ENCODE data around the gene PCDHGC5.
A peak's percentile ranks its signal among the peaks of the same experiment; 100 is the strongest.

Gene PCDHGC5

GRCh38 chr5:141521244-141521781 lies 32.4 kb downstream of the PCDHGC5 start:
- Histone ChIP-seq H4K8ac (ENCODE audit: low read depth, low read length) (no peak overlapping the region), H2AFZ (ENCODE audit: insufficient read depth, low read length, poor library complexity) (no peak overlapping the region), H3K79me2 (ENCODE audit: control insufficient read depth, insufficient read depth, low read length, poor library complexity) (peaks cover 6% of the 10 kb centered on the region), H2AK5ac (ENCODE audit: low read length) (no peak overlapping the region), H3K4ac (ENCODE audit: low read depth, low read length) (no peak overlapping the region), H3K14ac (ENCODE audit: low read length) (no peak overlapping the region), H2BK120ac (ENCODE audit: insufficient read depth, low read length, poor library complexity) (peak overlapping the region; percentile 47), H3K4me1 (ENCODE audit: control insufficient read depth in 1 of 2, insufficient read depth in 2 of 2, low read length in 2 of 2) (peaks cover 33 to 52% of the 10 kb centered on the region in 2 experiments), H3K36me3 (ENCODE audit: control insufficient read depth in 1 of 2, insufficient read depth in 2 of 2, low read length in 2 of 2) (peaks cover 12 to 28% of the 10 kb centered on the region in 2 experiments), H3K27me3 (ENCODE audit: insufficient read depth, low read length) (no peaks in the 10 kb centered on the region), H3K23ac (ENCODE audit: low read length) (no peak overlapping the region), H4K91ac (ENCODE audit: low read depth, low read length) (peak overlapping the region; percentile 39), H3K9ac (ENCODE audit: low read length) (no peak overlapping the region), H3K18ac (ENCODE audit: low read length) (no peak overlapping the region), H3K9me3 (ENCODE audit: insufficient read depth, low read depth, low read length) (no peaks in the 10 kb centered on the region), H3K79me1 (ENCODE audit: low read length) (peaks cover 53% of the 10 kb centered on the region), H3K4me3 (ENCODE audit: low read depth, low read length) (no peak overlapping the region), H2BK5ac (ENCODE audit: low read depth, low read length, poor library complexity) (peak overlapping the region; percentile 81), H2BK12ac (ENCODE audit: low read length) (no peak overlapping the region), H4K12ac (ENCODE audit: low read depth, low read length) (no peak overlapping the region), H3K4me2 (ENCODE audit: low read length) (no peak overlapping the region), H3K27ac (ENCODE audit: low read depth, low read length) (peak overlapping the region; percentile 94)
- DNase-seq: peak; percentile 48 to 72
- WGBS (ENCODE audit: extremely low coverage, insufficient coverage, insufficient read length): no CpG with 5 or more reads among the region's 2 CpGs

GRCh38 chr5:141522301-141522700 lies 33.4 kb downstream of the PCDHGC5 start:
- H3K18ac ChIP-seq (ENCODE audit: low read length): no peak overlapping the region
- H3K4me3 ChIP-seq (ENCODE audit: low read depth, low read length): no peak overlapping the region
- no peaks in the 10 kb centered on the region for H3K9me3 ChIP-seq (ENCODE audit: insufficient read depth, low read depth, low read length)
- H3K27me3 ChIP-seq (ENCODE audit: insufficient read depth, low read length): no peaks in the 10 kb centered on the region
- no peak for DNase-seq
- no peak overlapping the region for H3K23ac ChIP-seq (ENCODE audit: low read length)
- peak overlapping the region; percentile 51 for H2BK5ac ChIP-seq (ENCODE audit: low read depth, low read length, poor library complexity)
- H3K14ac ChIP-seq (ENCODE audit: low read length): no peak overlapping the region
- no peak overlapping the region for H3K9ac ChIP-seq (ENCODE audit: low read length)
- H3K4me1 ChIP-seq (ENCODE audit: control insufficient read depth in 1 of 2, insufficient read depth in 2 of 2, low read length in 2 of 2): peaks cover 25 to 42% of the 10 kb centered on the region in 2 experiments
- H3K4me2 ChIP-seq (ENCODE audit: low read length): no peak overlapping the region
- H4K8ac ChIP-seq (ENCODE audit: low read depth, low read length): no peak overlapping the region
- no CpG with 5 or more reads among the region's 2 CpGs for WGBS (ENCODE audit: extremely low coverage, insufficient coverage, insufficient read length)
- no peak overlapping the region for H4K12ac ChIP-seq (ENCODE audit: low read depth, low read length)
- H3K27ac ChIP-seq (ENCODE audit: low read depth, low read length): peak overlapping the region; percentile 94
- no peak overlapping the region for H2BK12ac ChIP-seq (ENCODE audit: low read length)
- peaks cover 6% of the 10 kb centered on the region for H3K79me2 ChIP-seq (ENCODE audit: control insufficient read depth, insufficient read depth, low read length, poor library complexity)
- H3K36me3 ChIP-seq (ENCODE audit: control insufficient read depth in 1 of 2, insufficient read depth in 2 of 2, low read length in 2 of 2): peaks cover 19 to 29% of the 10 kb centered on the region in 2 experiments
- H2AK5ac ChIP-seq (ENCODE audit: low read length): no peak overlapping the region
- no peak overlapping the region for H2BK120ac ChIP-seq (ENCODE audit: insufficient read depth, low read length, poor library complexity)
- no peak overlapping the region for H3K4ac ChIP-seq (ENCODE audit: low read depth, low read length)
- peaks cover 44% of the 10 kb centered on the region for H3K79me1 ChIP-seq (ENCODE audit: low read length)
- no peak overlapping the region for H2AFZ ChIP-seq (ENCODE audit: insufficient read depth, low read length, poor library complexity)
- no peak overlapping the region for H4K91ac ChIP-seq (ENCODE audit: low read depth, low read length)

GRCh38 chr5:141523991-141524390 lies 35.1 kb downstream of the PCDHGC5 start:
- Histone ChIP-seq H2BK120ac (ENCODE audit: insufficient read depth, low read length, poor library complexity) (peak overlapping the region; percentile 48), H3K79me2 (ENCODE audit: control insufficient read depth, insufficient read depth, low read length, poor library complexity) (peaks cover 2% of the 10 kb centered on the region), H3K4me3 (ENCODE audit: low read depth, low read length) (no peak overlapping the region), H3K18ac (ENCODE audit: low read length) (peak overlapping the region; percentile 36), H3K4me1 (ENCODE audit: control insufficient read depth in 1 of 2, insufficient read depth in 2 of 2, low read length in 2 of 2) (peaks cover 11 to 29% of the 10 kb centered on the region in 2 experiments), H3K27me3 (ENCODE audit: insufficient read depth, low read length) (no peaks in the 10 kb centered on the region), H3K9ac (ENCODE audit: low read length) (no peak overlapping the region), H3K4me2 (ENCODE audit: low read length) (no peak overlapping the region), H3K23ac (ENCODE audit: low read length) (no peak overlapping the region), H4K12ac (ENCODE audit: low read depth, low read length) (no peak overlapping the region), H4K8ac (ENCODE audit: low read depth, low read length) (peak overlapping the region; percentile 46), H3K36me3 (ENCODE audit: control insufficient read depth in 1 of 2, insufficient read depth in 2 of 2, low read length in 2 of 2) (peaks cover 25 to 38% of the 10 kb centered on the region in 2 experiments), H3K9me3 (ENCODE audit: insufficient read depth, low read depth, low read length) (no peaks in the 10 kb centered on the region), H3K79me1 (ENCODE audit: low read length) (peaks cover 31% of the 10 kb centered on the region), H3K27ac (ENCODE audit: low read depth, low read length) (no peak overlapping the region), H2AFZ (ENCODE audit: insufficient read depth, low read length, poor library complexity) (no peak overlapping the region), H4K91ac (ENCODE audit: low read depth, low read length) (peak overlapping the region; percentile 77), H2AK5ac (ENCODE audit: low read length) (peak overlapping the region; percentile 55), H3K4ac (ENCODE audit: low read depth, low read length) (peak overlapping the region; percentile 68), H2BK12ac (ENCODE audit: low read length) (peak overlapping the region; percentile 92), H2BK5ac (ENCODE audit: low read depth, low read length, poor library complexity) (peak overlapping the region; percentile 64), H3K14ac (ENCODE audit: low read length) (peak overlapping the region; percentile 61)
- WGBS (ENCODE audit: extremely low coverage, insufficient coverage, insufficient read length): no CpG with 5 or more reads among the region's 8 CpGs
- DNase-seq: no peak

GRCh38 chr5:141524604-141525597 lies 36.0 kb downstream of the PCDHGC5 start:
- no peak overlapping the region for H3K23ac ChIP-seq (ENCODE audit: low read length)
- H3K18ac ChIP-seq (ENCODE audit: low read length): no peak overlapping the region
- H4K12ac ChIP-seq (ENCODE audit: low read depth, low read length): no peak overlapping the region
- peak overlapping the region; percentile 67 for H2BK12ac ChIP-seq (ENCODE audit: low read length)
- no peaks in the 10 kb centered on the region for H3K9me3 ChIP-seq (ENCODE audit: insufficient read depth, low read depth, low read length)
- H3K14ac ChIP-seq (ENCODE audit: low read length): peak overlapping the region; percentile 72
- H3K27me3 ChIP-seq (ENCODE audit: insufficient read depth, low read length): no peaks in the 10 kb centered on the region
- no peak overlapping the region for H3K9ac ChIP-seq (ENCODE audit: low read length)
- DNase-seq: peak; percentile 92 to 96
- H3K79me1 ChIP-seq (ENCODE audit: low read length): peaks cover 25% of the 10 kb centered on the region
- peak overlapping the region; percentile 49 for H3K4ac ChIP-seq (ENCODE audit: low read depth, low read length)
- peaks cover 31 to 44% of the 10 kb centered on the region in 2 experiments for H3K36me3 ChIP-seq (ENCODE audit: control insufficient read depth in 1 of 2, insufficient read depth in 2 of 2, low read length in 2 of 2)
- whole genome bisulfite sequencing (ENCODE audit: extremely low coverage, insufficient coverage, insufficient read length): no CpG with 5 or more reads among the region's 12 CpGs
- H2BK5ac ChIP-seq (ENCODE audit: low read depth, low read length, poor library complexity): peak overlapping the region; percentile 84
- peak overlapping the region; percentile 21 for H2BK120ac ChIP-seq (ENCODE audit: insufficient read depth, low read length, poor library complexity)
- peaks cover 2% of the 10 kb centered on the region for H3K79me2 ChIP-seq (ENCODE audit: control insufficient read depth, insufficient read depth, low read length, poor library complexity)
- no peak overlapping the region for H3K4me3 ChIP-seq (ENCODE audit: low read depth, low read length)
- peak overlapping the region; percentile 48 for H2AFZ ChIP-seq (ENCODE audit: insufficient read depth, low read length, poor library complexity)
- H3K4me1 ChIP-seq (ENCODE audit: control insufficient read depth in 1 of 2, insufficient read depth in 2 of 2, low read length in 2 of 2): peaks cover 14 to 26% of the 10 kb centered on the region in 2 experiments
- no peak overlapping the region for H3K4me2 ChIP-seq (ENCODE audit: low read length)
- peak overlapping the region; percentile 77 for H4K91ac ChIP-seq (ENCODE audit: low read depth, low read length)
- peak overlapping the region; percentile 66 for H4K8ac ChIP-seq (ENCODE audit: low read depth, low read length)
- peak overlapping the region; percentile 58 for H3K27ac ChIP-seq (ENCODE audit: low read depth, low read length)
- H2AK5ac ChIP-seq (ENCODE audit: low read length): peak overlapping the region; percentile 76
